Measurements from ENCODE around the gene TAS2R14. TPM values are rescaled to one million over a fixed set of nuclear protein-coding genes. Genes with fewer than 3 reads are reported as not detected.

The TAS2R14 gene
- total RNA-seq, 2 experiments from 2014 or later: 0.94 to 1.1 TPM

- Mint-ChIP-seq H3K36me3 (ENCODE audit: low read depth) (peaks cover 43% of the 10 kb centered on the region), H3K4me1 (no peaks in the 10 kb centered on the region), H3K27ac (no peak overlapping the region), H3K4me3 (no peak overlapping the region), H3K9me3 (ENCODE audit: low read depth) (peaks cover 30% of the 10 kb centered on the region), H3K27me3 (no peaks in the 10 kb centered on the region)
- DNase-seq: no peak
- ATAC-seq: no peak
- intact Hi-C loops (cut with DNase I, micrococcal nuclease): no loop called here
- POLR2A ChIA-PET: no interaction called here
- CTCF ChIA-PET: no interaction called here
These were observed 34.4 kb downstream of the TAS2R14 start for GRCh38 chr12:10904686-10905085.

- peaks cover 36% of the 10 kb centered on the region for H3K36me3 Mint-ChIP-seq (ENCODE audit: low read depth)
- no peak overlapping the region for H3K4me3 Mint-ChIP-seq
- ChIA-PET POLR2A (no interaction called here), CTCF (no interaction called here)
- H3K27ac Mint-ChIP-seq: no peak overlapping the region
- ATAC-seq (no peak), DNase-seq (no peak)
- H3K4me1 Mint-ChIP-seq: no peaks in the 10 kb centered on the region
- H3K9me3 Mint-ChIP-seq (ENCODE audit: low read depth): peaks cover 31% of the 10 kb centered on the region
- intact Hi-C loops (cut with DNase I, micrococcal nuclease): no loop called here
- no peaks in the 10 kb centered on the region for H3K27me3 Mint-ChIP-seq
These were observed 37.6 kb downstream of the TAS2R14 start for GRCh38 chr12:10901427-10901826.

GRCh38 chr12:10900972-10901371, 38.1 kb downstream of the TAS2R14 start:
- intact Hi-C loops (cut with DNase I, micrococcal nuclease): no loop called here

GRCh38 chr12:10900530-10900929, 38.5 kb downstream of the TAS2R14 start:
- ATAC-seq (no peak), DNase-seq (no peak)
- Mint-ChIP-seq H3K9me3 (ENCODE audit: low read depth) (peaks cover 31% of the 10 kb centered on the region), H3K27ac (no peak overlapping the region), H3K36me3 (ENCODE audit: low read depth) (peaks cover 33% of the 10 kb centered on the region), H3K4me3 (no peak overlapping the region), H3K27me3 (no peaks in the 10 kb centered on the region), H3K4me1 (no peaks in the 10 kb centered on the region)
- ChIA-PET POLR2A (no interaction called here), CTCF (no interaction called here)
- intact Hi-C loops (cut with DNase I, micrococcal nuclease): no loop called here

More at GRCh38 chr12:10900972-10901371, 38.1 kb downstream of the TAS2R14 start:
- Mint-ChIP-seq H3K27me3 (no peaks in the 10 kb centered on the region), H3K4me3 (no peak overlapping the region), H3K9me3 (ENCODE audit: low read depth) (peaks cover 31% of the 10 kb centered on the region), H3K36me3 (ENCODE audit: low read depth) (peaks cover 36% of the 10 kb centered on the region), H3K4me1 (no peaks in the 10 kb centered on the region), H3K27ac (no peak overlapping the region)
- no peak for DNase-seq
- ATAC-seq: no peak
- ChIA-PET POLR2A (no interaction called here), CTCF (no interaction called here)

- no peaks in the 10 kb centered on the region for H3K4me1 Mint-ChIP-seq
- intact Hi-C loops (cut with DNase I, micrococcal nuclease): no loop called here
- H3K9me3 Mint-ChIP-seq (ENCODE audit: low read depth): peaks cover 4% of the 10 kb centered on the region
- ChIA-PET CTCF (no interaction called here), POLR2A (no interaction called here)
- no peak overlapping the region for H3K4me3 Mint-ChIP-seq
- H3K27ac Mint-ChIP-seq: no peak overlapping the region
- ATAC-seq (no peak), DNase-seq (no peak)
- peaks cover 17% of the 10 kb centered on the region for H3K36me3 Mint-ChIP-seq (ENCODE audit: low read depth)
- H3K27me3 Mint-ChIP-seq: no peaks in the 10 kb centered on the region
These were observed 42.2 kb downstream of the TAS2R14 start for GRCh38 chr12:10896854-10897253.

- Mint-ChIP-seq H3K27me3 (no peaks in the 10 kb centered on the region), H3K9me3 (ENCODE audit: low read depth) (no peaks in the 10 kb centered on the region), H3K27ac (no peak overlapping the region), H3K4me1 (no peaks in the 10 kb centered on the region), H3K36me3 (ENCODE audit: low read depth) (peaks cover 14% of the 10 kb centered on the region), H3K4me3 (no peak overlapping the region)
- no peak for ATAC-seq
- DNase-seq: no peak
- POLR2A ChIA-PET: no interaction called here
- intact Hi-C loops (cut with DNase I, micrococcal nuclease): no loop called here
- CTCF ChIA-PET: no interaction called here
These were observed 47.1 kb downstream of the TAS2R14 start for GRCh38 chr12:10891937-10892336.

- no peak for ATAC-seq
- ChIA-PET POLR2A (no interaction called here), CTCF (interaction anchor here (0.5 kb wide), 1 partner anchor 700 kb away, joined by 3 read pairs; no protein-coding TSS in a partner anchor)
- H3K27ac Mint-ChIP-seq: no peak overlapping the region
- peaks cover 10% of the 10 kb centered on the region for H3K36me3 Mint-ChIP-seq (ENCODE audit: low read depth)
- no peaks in the 10 kb centered on the region for H3K4me1 Mint-ChIP-seq
- DNase-seq: no peak
- intact Hi-C loops (cut with DNase I, micrococcal nuclease): no loop called here
- no peaks in the 10 kb centered on the region for H3K9me3 Mint-ChIP-seq (ENCODE audit: low read depth)
- no peaks in the 10 kb centered on the region for H3K27me3 Mint-ChIP-seq
- H3K4me3 Mint-ChIP-seq: no peak overlapping the region
These were observed 49.8 kb downstream of the TAS2R14 start for GRCh38 chr12:10889226-10889625.

Other genes starting within 250 kb of the TAS2R14 start
- gene YBX3, start 215.9 kb downstream of the TAS2R14 start, total RNA-seq: 100 to 1,000 TPM; 157 to 175 TPM
- not detected for gene TAS2R7, start 136.6 kb downstream of the TAS2R14 start, total RNA-seq
- gene TAS2R8, start 132.0 kb downstream of the TAS2R14 start, total RNA-seq: not detected
- gene TAS2R9, start 129.1 kb downstream of the TAS2R14 start, total RNA-seq: not detected
- not detected for gene TAS2R10, start 112.9 kb downstream of the TAS2R14 start, total RNA-seq
- gene PRR4, start 89.8 kb downstream of the TAS2R14 start, total RNA-seq: 1 to 10 TPM; 1.3 to 2.1 TPM
- gene PRH1, start 55.0 kb downstream of the TAS2R14 start, total RNA-seq: 10 to 100 TPM; 11.0 to 12.7 TPM
- gene TAS2R13, start 29.7 kb downstream of the TAS2R14 start, total RNA-seq: under 1 TPM; 0.27 to 0.35 TPM
- not detected for gene PRH2, start 10.0 kb downstream of the TAS2R14 start, total RNA-seq
- gene TAS2R50, start 47.6 kb upstream of the TAS2R14 start, total RNA-seq: under 1 TPM; 0.30 to 0.53 TPM
- gene TAS2R20, start 59.0 kb upstream of the TAS2R14 start, total RNA-seq: 1 to 10 TPM; 1.2 to 1.4 TPM
- 1 to 10 TPM; 1.2 to 1.6 TPM for gene TAS2R19, start 83.4 kb upstream of the TAS2R14 start, total RNA-seq
- gene TAS2R31, start 92.1 kb upstream of the TAS2R14 start, total RNA-seq: 1 to 10 TPM in 1 of 2 experiments, under 1 TPM in 1; 0.44 to 1.6 TPM
- gene TAS2R46, start 123.0 kb upstream of the TAS2R14 start, total RNA-seq: under 1 TPM in 1 of 2 experiments, not detected in 1; 0.46 TPM
- under 1 TPM; 0.64 to 0.81 TPM for gene TAS2R43, start 153.1 kb upstream of the TAS2R14 start, total RNA-seq
- 1 to 10 TPM in 1 of 2 experiments, under 1 TPM in 1; 0.87 to 1.4 TPM for gene TAS2R30, start 195.4 kb upstream of the TAS2R14 start, total RNA-seq
- gene SMIM10L1, start 231.9 kb upstream of the TAS2R14 start, total RNA-seq: 1 to 10 TPM; 6.8 to 7.9 TPM
- gene TAS2R42, start 247.7 kb upstream of the TAS2R14 start, total RNA-seq: not detected

Measured in activated CD4-positive, alpha-beta T cell treated with anti-CD3 and anti-CD28 coated beads for 36 hours (primary cell).